Fibroblast of lung (primary cell): ENCODE measurements around the gene RNF175.

Experiments used
- EZH2 ChIP-seq: IDR thresholded peaks from 2 replicates; pipeline ENCODE4 v1.5.1; 2012; ENCODE audit warnings: low read length, control low read depth, mild to moderate bottlenecking; ENCODE audit errors: missing control alignments
- TF ChIP-seq, protein P1 (sequence below), 2 donors: IDR thresholded peaks in 1 of 2; conservative IDR thresholded peaks in 1 of 2; 1 replicate in 1 of 2; 2 replicates in 1 of 2; pipeline ENCODE4 v1.5.1; 2011 to 2012; ENCODE audit warnings: low read length in 2 of 2, control low read depth in 1 of 2, inconsistent platforms in 1 of 2, low read depth in 1 of 2, mild to moderate bottlenecking in 1 of 2

DNA sequence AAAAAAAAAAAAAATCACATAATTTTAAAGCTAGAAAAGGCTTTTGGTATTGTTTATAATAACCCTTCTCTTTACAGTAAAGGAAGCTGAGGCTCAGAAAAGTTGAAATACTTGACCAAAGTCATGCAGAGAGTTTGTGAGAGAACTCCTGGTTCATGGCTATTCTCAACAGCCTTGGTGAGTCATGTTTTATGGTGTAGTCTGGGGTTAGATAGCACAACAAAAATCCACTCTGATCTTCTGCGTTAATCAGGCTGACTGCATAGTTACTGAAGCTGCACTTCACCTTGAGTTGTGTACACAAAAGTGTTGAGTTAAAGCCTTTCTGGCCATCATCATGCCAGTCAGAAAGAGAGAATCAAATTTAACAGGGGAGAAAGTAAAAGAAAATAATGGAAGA is 48.4 kb upstream of the RNF175 start:
- TF ChIP-seq, protein P1, sequence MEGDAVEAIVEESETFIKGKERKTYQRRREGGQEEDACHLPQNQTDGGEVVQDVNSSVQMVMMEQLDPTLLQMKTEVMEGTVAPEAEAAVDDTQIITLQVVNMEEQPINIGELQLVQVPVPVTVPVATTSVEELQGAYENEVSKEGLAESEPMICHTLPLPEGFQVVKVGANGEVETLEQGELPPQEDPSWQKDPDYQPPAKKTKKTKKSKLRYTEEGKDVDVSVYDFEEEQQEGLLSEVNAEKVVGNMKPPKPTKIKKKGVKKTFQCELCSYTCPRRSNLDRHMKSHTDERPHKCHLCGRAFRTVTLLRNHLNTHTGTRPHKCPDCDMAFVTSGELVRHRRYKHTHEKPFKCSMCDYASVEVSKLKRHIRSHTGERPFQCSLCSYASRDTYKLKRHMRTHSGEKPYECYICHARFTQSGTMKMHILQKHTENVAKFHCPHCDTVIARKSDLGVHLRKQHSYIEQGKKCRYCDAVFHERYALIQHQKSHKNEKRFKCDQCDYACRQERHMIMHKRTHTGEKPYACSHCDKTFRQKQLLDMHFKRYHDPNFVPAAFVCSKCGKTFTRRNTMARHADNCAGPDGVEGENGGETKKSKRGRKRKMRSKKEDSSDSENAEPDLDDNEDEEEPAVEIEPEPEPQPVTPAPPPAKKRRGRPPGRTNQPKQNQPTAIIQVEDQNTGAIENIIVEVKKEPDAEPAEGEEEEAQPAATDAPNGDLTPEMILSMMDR (conservative IDR thresholded peaks at IDR 0.05 in 1 of 2, IDR thresholded peaks at IDR 0.05 in 1 of 2; ENCODE audit: low read depth in 1 of 2, low read length in 2 of 2), result no peak
- no peak for TF ChIP-seq EZH2
